WERI-Rb-1 (cell line): ENCODE measurements around the gene BPIFB2.

ENCODE experiments used
- DNase-seq: peaks from one replicate; pipeline ENCODE4 v3.0.0-alpha.2; 2020
- H3K27ac ChIP-seq: fragments of 250-450 bp; sonication (Bioruptor Pico); 2 replicates; pipeline ENCODE4 v1.5.1; 2020; ENCODE audit warnings: mild to moderate bottlenecking, moderate library complexity
- H3K27me3 ChIP-seq: fragments of 250-450 bp; sonication (Bioruptor Pico); 2 replicates; pipeline ENCODE4 v1.5.1; 2021; ENCODE audit warnings: mild to moderate bottlenecking, low read depth, moderate library complexity; ENCODE audit not compliant: insufficient read depth, severe bottlenecking
- H3K36me3 ChIP-seq: fragments of 250-450 bp; sonication (Bioruptor Pico); 2 replicates; pipeline ENCODE4 v1.5.1; 2020; ENCODE audit warnings: mild to moderate bottlenecking, moderate library complexity
- H3K4me3 ChIP-seq: 2 replicates; pipeline ENCODE4 v1.5.1; 2011; ENCODE audit warnings: low read depth, mild to moderate bottlenecking, control low read depth, low read length
- H3K9me3 ChIP-seq: fragments of 250-450 bp; sonication (Bioruptor Pico); 2 replicates; pipeline ENCODE4 v1.5.1; 2021; ENCODE audit warnings: mild to moderate bottlenecking, moderate library complexity; ENCODE audit not compliant: severe bottlenecking
- TF ChIP-seq, protein P1 (sequence below): IDR thresholded peaks from 2 replicates; pipeline ENCODE4 v1.5.1; 2011; ENCODE audit warnings: low read depth, mild to moderate bottlenecking, control low read depth, inconsistent platforms, low read length

The BPIFB2 gene

DNA sequence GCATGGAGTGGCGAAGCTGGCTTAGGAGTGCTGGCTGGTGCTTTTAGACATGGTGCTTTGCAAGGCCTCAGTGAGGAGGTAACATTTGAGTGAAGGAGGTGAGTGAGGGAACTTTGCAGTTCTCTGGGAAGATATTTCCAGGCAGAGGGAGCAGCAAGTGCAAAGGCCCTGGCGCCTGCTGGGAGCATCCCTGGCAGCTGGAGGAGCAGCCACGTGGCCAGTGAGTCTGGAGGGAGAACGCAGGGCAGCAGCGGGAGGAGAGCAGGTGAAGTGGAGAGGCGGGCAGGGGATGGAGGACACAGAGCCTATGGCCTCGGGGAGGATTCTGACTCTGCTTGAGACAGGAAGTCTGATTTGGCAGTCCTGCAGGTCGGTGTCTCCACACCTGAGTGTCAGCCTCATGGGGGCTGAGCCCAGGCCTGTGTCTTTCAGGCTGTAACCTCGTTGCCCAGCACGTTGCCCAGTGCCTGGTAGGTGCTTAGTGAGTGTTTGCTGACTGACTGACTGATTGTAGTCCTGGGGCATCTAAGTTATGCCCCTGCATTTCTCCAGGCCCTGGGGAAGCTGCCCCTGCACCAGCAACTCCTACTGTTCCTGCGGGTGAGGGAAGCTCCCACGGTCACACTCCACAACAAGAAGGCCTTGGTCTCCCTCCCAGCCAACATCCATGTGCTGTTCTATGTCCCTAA, 60.9 kb downstream of the BPIFB2 start:
- DNase-seq, result no peak
- Histone ChIP-seq H3K9me3 (no peaks in the 10 kb centered on the region), H3K4me3 (no peak overlapping the region), H3K36me3 (no peaks in the 10 kb centered on the region), H3K27me3 (no peaks in the 10 kb centered on the region), H3K27ac (no peak overlapping the region)
- TF ChIP-seq, protein P1, sequence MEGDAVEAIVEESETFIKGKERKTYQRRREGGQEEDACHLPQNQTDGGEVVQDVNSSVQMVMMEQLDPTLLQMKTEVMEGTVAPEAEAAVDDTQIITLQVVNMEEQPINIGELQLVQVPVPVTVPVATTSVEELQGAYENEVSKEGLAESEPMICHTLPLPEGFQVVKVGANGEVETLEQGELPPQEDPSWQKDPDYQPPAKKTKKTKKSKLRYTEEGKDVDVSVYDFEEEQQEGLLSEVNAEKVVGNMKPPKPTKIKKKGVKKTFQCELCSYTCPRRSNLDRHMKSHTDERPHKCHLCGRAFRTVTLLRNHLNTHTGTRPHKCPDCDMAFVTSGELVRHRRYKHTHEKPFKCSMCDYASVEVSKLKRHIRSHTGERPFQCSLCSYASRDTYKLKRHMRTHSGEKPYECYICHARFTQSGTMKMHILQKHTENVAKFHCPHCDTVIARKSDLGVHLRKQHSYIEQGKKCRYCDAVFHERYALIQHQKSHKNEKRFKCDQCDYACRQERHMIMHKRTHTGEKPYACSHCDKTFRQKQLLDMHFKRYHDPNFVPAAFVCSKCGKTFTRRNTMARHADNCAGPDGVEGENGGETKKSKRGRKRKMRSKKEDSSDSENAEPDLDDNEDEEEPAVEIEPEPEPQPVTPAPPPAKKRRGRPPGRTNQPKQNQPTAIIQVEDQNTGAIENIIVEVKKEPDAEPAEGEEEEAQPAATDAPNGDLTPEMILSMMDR, result no peak

- TF ChIP-seq, protein P1, result no peak
- Histone ChIP-seq H3K9me3 (no peaks in the 10 kb centered on the region), H3K4me3 (no peak overlapping the region), H3K27me3 (no peaks in the 10 kb centered on the region), H3K27ac (no peak overlapping the region), H3K36me3 (no peaks in the 10 kb centered on the region)
- no peak for DNase-seq
These were observed 62.2 kb downstream of the BPIFB2 start for GRCh38 chr20:33069673-33070072.

GRCh38 chr20:33070111-33071053, 62.9 kb downstream of the BPIFB2 start:
- H3K36me3 ChIP-seq, result no peaks in the 10 kb centered on the region
- H3K4me3 ChIP-seq, result no peak overlapping the region
- no peaks in the 10 kb centered on the region for H3K9me3 ChIP-seq
- no peaks in the 10 kb centered on the region for H3K27me3 ChIP-seq
- DNase-seq, result no peak
- no peak overlapping the region for H3K27ac ChIP-seq
- TF ChIP-seq, protein P1, result no peak

- no peaks in the 10 kb centered on the region for H3K36me3 ChIP-seq
- H3K4me3 ChIP-seq, result no peak overlapping the region
- H3K27ac ChIP-seq, result no peak overlapping the region
- TF ChIP-seq, protein P1, result no peak
- H3K9me3 ChIP-seq, result no peaks in the 10 kb centered on the region
- no peaks in the 10 kb centered on the region for H3K27me3 ChIP-seq
- no peak for DNase-seq
These were observed 63.7 kb downstream of the BPIFB2 start for GRCh38 chr20:33071198-33071597.

DNA sequence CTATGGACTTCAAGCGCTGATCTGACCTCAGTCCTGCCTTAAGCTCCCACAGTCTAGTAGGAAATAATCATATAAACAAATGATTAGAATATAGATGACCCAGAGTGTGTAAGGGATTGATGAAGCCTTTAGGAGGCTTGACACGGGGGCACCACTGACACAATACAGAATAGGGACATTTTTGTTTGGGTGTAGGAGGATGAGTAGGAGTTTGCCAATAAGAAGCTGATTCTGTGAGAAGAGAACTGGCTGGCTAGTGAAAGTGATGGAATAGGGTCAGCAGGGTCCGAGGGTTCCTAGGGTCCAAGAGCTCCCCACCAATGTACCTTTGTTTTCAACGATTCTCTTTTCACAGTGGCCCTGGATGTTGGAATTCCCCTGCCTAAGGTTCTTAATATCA, 64.9 kb downstream of the BPIFB2 start:
- Histone ChIP-seq H3K9me3 (no peaks in the 10 kb centered on the region), H3K4me3 (no peak overlapping the region), H3K27me3 (no peaks in the 10 kb centered on the region), H3K27ac (no peak overlapping the region), H3K36me3 (no peaks in the 10 kb centered on the region)
- no peak for DNase-seq
- TF ChIP-seq, protein P1, result no peak
